ENCODE data around the gene DISC1.

DISC1 gene

GRCh38 chr1:231847612-231848397 lies 221.2 kb downstream of the DISC1 start:
- H3K36me3 Mint-ChIP-seq = no peaks in the 10 kb centered on the region
- H3K4me3 Mint-ChIP-seq = no peak overlapping the region
- no peaks in the 10 kb centered on the region for H3K9me3 Mint-ChIP-seq
- no peak overlapping the region for H3K27ac Mint-ChIP-seq
- H3K27me3 Mint-ChIP-seq = no peaks in the 10 kb centered on the region
- ATAC-seq = no peak
- peaks cover 39% of the 10 kb centered on the region for H3K4me1 Mint-ChIP-seq

GRCh38 chr1:231849981-231850380 lies 223.4 kb downstream of the DISC1 start:
- peaks cover 20% of the 10 kb centered on the region for H3K4me1 Mint-ChIP-seq
- no peak for ATAC-seq

GRCh38 chr1:231850786-231851185 lies 224.2 kb downstream of the DISC1 start:
- H3K27ac Mint-ChIP-seq = no peak overlapping the region
- H3K4me3 Mint-ChIP-seq = no peak overlapping the region
- H3K27me3 Mint-ChIP-seq = no peaks in the 10 kb centered on the region
- no peaks in the 10 kb centered on the region for H3K36me3 Mint-ChIP-seq
- no peaks in the 10 kb centered on the region for H3K9me3 Mint-ChIP-seq
- H3K4me1 Mint-ChIP-seq = peaks cover 12% of the 10 kb centered on the region
- no peak for ATAC-seq

More at GRCh38 chr1:231849981-231850380, 223.4 kb downstream of the DISC1 start:
- Mint-ChIP-seq H3K9me3 (no peaks in the 10 kb centered on the region), H3K27ac (no peak overlapping the region), H3K36me3 (no peaks in the 10 kb centered on the region), H3K27me3 (no peaks in the 10 kb centered on the region), H3K4me3 (no peak overlapping the region)

- no peak for ATAC-seq
- peaks cover 11% of the 10 kb centered on the region for H3K4me1 Mint-ChIP-seq
- no peak overlapping the region for H3K4me3 Mint-ChIP-seq
- H3K27ac Mint-ChIP-seq = no peak overlapping the region
- no peaks in the 10 kb centered on the region for H3K36me3 Mint-ChIP-seq
- H3K9me3 Mint-ChIP-seq = no peaks in the 10 kb centered on the region
- no peaks in the 10 kb centered on the region for H3K27me3 Mint-ChIP-seq
Measured at GRCh38 chr1:231853588-231854207, 227.1 kb downstream of the DISC1 start.

DNA sequence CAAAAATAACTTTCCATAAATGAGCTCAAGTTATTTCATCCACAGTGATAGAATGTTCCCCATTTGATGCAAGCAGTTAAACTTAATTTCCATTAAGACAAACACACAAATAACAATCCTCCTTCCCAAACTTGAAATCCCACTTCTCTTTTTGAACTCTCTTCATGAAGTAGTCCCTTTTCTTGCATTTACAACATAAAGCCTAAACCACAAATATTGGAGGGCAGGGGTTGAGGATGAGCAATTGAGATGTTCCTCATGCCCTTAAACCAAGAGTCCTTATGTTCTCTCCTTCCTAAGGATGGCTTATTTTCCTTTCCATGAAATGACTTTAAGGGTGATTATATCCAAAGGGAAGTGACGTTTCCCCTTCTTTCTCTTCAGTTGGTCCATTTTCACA lies 228.8 kb downstream of the DISC1 start:
- Mint-ChIP-seq H3K27ac (no peak overlapping the region), H3K27me3 (no peaks in the 10 kb centered on the region), H3K4me1 (peaks cover 11% of the 10 kb centered on the region), H3K9me3 (no peaks in the 10 kb centered on the region), H3K4me3 (no peak overlapping the region), H3K36me3 (no peaks in the 10 kb centered on the region)
- no peak for ATAC-seq

GRCh38 chr1:231855926-231856325 lies 229.3 kb downstream of the DISC1 start:
- no peak for ATAC-seq
- H3K4me3 Mint-ChIP-seq = no peak overlapping the region
- H3K36me3 Mint-ChIP-seq = no peaks in the 10 kb centered on the region
- H3K27ac Mint-ChIP-seq = no peak overlapping the region
- H3K4me1 Mint-ChIP-seq = peaks cover 11% of the 10 kb centered on the region
- H3K27me3 Mint-ChIP-seq = no peaks in the 10 kb centered on the region
- no peaks in the 10 kb centered on the region for H3K9me3 Mint-ChIP-seq

DNA sequence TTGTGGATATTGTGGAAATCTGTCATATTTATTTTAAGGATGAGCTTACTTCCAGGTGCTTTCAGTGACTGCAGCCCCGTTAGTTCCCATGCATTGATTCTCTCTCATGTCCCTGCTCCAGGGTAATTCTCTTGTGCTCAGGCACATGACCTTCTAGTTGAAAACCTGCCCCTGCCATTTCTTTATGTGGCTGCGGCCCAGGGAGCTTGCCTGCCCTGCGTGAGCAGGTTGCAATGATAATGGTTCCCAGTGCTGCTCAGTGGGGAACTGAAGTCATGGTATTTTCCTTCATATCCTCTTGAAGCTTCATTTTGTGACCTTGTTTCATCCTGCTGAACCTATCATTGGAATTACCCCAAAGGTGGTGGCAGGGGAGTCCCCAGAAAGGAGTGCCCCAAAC lies 229.8 kb downstream of the DISC1 start:
- Mint-ChIP-seq H3K4me1 (peaks cover 9% of the 10 kb centered on the region), H3K36me3 (no peaks in the 10 kb centered on the region), H3K9me3 (no peaks in the 10 kb centered on the region), H3K27me3 (no peaks in the 10 kb centered on the region), H3K27ac (no peak overlapping the region), H3K4me3 (no peak overlapping the region)
- ATAC-seq = no peak

- no peak for ATAC-seq
- Mint-ChIP-seq H3K27me3 (no peaks in the 10 kb centered on the region), H3K9me3 (no peaks in the 10 kb centered on the region), H3K27ac (no peak overlapping the region), H3K4me3 (no peak overlapping the region), H3K36me3 (no peaks in the 10 kb centered on the region), H3K4me1 (peaks cover 4% of the 10 kb centered on the region)
Measured at GRCh38 chr1:231856894-231857293, 230.3 kb downstream of the DISC1 start.

- no peak for ATAC-seq
- no peaks in the 10 kb centered on the region for H3K9me3 Mint-ChIP-seq
- no peak overlapping the region for H3K4me3 Mint-ChIP-seq
- no peaks in the 10 kb centered on the region for H3K27me3 Mint-ChIP-seq
- H3K27ac Mint-ChIP-seq = no peak overlapping the region
- no peaks in the 10 kb centered on the region for H3K36me3 Mint-ChIP-seq
- H3K4me1 Mint-ChIP-seq = no peaks in the 10 kb centered on the region
Measured at GRCh38 chr1:231857609-231858135, 231.1 kb downstream of the DISC1 start.

- no peak for ATAC-seq
- H3K27me3 Mint-ChIP-seq = no peaks in the 10 kb centered on the region
- no peak overlapping the region for H3K27ac Mint-ChIP-seq
- H3K9me3 Mint-ChIP-seq = no peaks in the 10 kb centered on the region
- H3K36me3 Mint-ChIP-seq = no peaks in the 10 kb centered on the region
- H3K4me3 Mint-ChIP-seq = no peak overlapping the region
- no peaks in the 10 kb centered on the region for H3K4me1 Mint-ChIP-seq
Measured at GRCh38 chr1:231860221-231861088, 233.9 kb downstream of the DISC1 start.

GRCh38 chr1:231861541-231862481 lies 235.2 kb downstream of the DISC1 start:
- Mint-ChIP-seq H3K4me3 (no peak overlapping the region), H3K36me3 (no peaks in the 10 kb centered on the region), H3K4me1 (no peaks in the 10 kb centered on the region), H3K9me3 (no peaks in the 10 kb centered on the region), H3K27me3 (no peaks in the 10 kb centered on the region), H3K27ac (no peak overlapping the region)
- no peak for ATAC-seq

- H3K27ac Mint-ChIP-seq = no peak overlapping the region
- H3K27me3 Mint-ChIP-seq = no peaks in the 10 kb centered on the region
- H3K36me3 Mint-ChIP-seq = no peaks in the 10 kb centered on the region
- no peak for ATAC-seq
- no peaks in the 10 kb centered on the region for H3K9me3 Mint-ChIP-seq
- no peaks in the 10 kb centered on the region for H3K4me1 Mint-ChIP-seq
- no peak overlapping the region for H3K4me3 Mint-ChIP-seq
Measured at GRCh38 chr1:231862611-231863010, 236.0 kb downstream of the DISC1 start.

- no peaks in the 10 kb centered on the region for H3K27me3 Mint-ChIP-seq
- no peak overlapping the region for H3K4me3 Mint-ChIP-seq
- no peak overlapping the region for H3K27ac Mint-ChIP-seq
Measured at GRCh38 chr1:231865331-231865730, 238.7 kb downstream of the DISC1 start.

More at GRCh38 chr1:231865331-231865730, 238.7 kb downstream of the DISC1 start:
- peaks cover 3% of the 10 kb centered on the region for H3K9me3 Mint-ChIP-seq
- peaks cover 10% of the 10 kb centered on the region for H3K4me1 Mint-ChIP-seq
- no peak for ATAC-seq
- no peaks in the 10 kb centered on the region for H3K36me3 Mint-ChIP-seq
